ENCODE measurements around the gene SLC2A13. TPM values are rescaled to one million over a fixed set of nuclear protein-coding genes. Genes with fewer than 3 reads are reported as not detected.

SLC2A13 gene
- total RNA-seq, 1 donor from 2014 or later: 6.3 TPM

DNA sequence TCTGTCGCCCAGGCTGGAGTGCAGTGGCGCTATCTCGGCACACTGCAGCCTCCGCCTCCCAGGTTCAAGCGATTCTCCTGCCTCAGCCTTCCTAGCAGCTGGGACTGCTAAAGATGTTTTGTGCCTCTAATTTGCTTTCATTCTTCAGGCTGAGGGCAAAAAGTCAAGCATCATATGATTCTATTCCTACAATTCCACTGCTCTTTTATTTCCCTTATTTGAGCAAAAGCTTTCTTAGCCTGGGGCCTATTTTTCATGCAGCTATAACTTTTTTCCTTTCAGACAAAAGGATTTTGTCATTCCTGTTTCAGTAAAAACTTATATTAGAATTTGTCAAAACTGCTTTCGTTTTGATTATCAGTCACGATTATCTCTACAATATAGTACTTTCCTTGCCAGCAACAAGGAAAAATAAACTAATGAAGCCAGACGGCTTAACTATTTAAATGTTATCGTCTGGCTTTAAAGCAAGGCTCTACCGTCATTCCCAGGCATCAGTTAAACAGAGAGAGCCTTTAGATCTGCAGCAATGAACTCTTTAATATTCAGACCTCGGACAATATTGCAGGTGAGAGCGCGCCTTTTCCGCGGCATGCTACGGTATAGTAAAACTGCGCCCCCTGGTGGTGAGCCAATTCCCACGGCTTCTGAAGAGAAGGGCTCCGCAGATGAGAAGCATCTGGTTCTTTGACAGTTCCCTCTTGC is 1.4 kb upstream of the SLC2A13 start:
- ATAC-seq: peak; percentile 57
- intact Hi-C loops (cut with DNase I): loop anchor here (1.0 to 5.0 kb wide), 4 partner anchors 55 to 342 kb away; no protein-coding TSS in a partner anchor
- peak; percentile 96 for DNase-seq (ENCODE audit: missing footprints)

DNA sequence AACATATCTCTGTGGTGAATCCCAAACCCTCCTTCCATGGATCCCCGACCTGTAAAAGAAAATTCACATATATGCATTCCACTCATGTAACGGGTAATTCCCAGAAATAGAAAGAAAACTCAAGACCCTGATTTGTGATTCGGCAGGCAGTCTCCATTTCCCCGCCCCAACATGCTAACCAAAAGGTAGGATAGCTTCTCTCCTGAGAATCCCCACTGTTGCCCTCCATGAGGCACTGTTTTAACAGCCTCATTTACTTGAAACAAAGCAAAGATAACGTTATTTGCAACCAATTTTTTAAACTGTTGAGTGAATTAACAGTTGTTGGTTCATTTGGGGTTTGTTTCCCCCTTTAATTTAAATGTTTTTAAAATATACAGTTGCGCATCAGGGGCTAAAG is 774 bp upstream of the SLC2A13 start:
- ATAC-seq (no peak), DNase-seq (ENCODE audit: missing footprints) (no peak)
- intact Hi-C loops (cut with DNase I): loop anchor here (1.0 to 5.0 kb wide), 4 partner anchors 54 to 342 kb away; no protein-coding TSS in a partner anchor

DNA sequence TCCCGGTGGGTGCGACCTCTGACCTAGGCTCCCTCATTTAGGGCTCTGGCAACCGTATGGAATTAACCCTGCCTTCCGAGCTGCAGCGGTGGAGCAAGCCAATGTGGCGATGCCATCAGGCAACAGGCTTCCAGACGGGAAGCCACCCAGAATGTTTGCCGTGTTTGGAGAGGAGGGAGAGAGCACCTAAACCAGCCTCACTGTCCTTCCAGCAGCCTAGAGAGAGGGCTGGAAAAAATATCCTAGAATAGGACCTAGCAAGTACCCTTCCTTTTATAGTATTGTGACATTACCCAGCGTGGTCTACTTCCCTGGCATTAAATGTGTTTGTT is 287 bp upstream of the SLC2A13 start:
- ATAC-seq (no peak), DNase-seq (ENCODE audit: missing footprints) (no peak)
- intact Hi-C loops (cut with DNase I): loop anchor here (2.0 to 5.0 kb wide), 3 partner anchors 54 to 341 kb away; no protein-coding TSS in a partner anchor

DNA sequence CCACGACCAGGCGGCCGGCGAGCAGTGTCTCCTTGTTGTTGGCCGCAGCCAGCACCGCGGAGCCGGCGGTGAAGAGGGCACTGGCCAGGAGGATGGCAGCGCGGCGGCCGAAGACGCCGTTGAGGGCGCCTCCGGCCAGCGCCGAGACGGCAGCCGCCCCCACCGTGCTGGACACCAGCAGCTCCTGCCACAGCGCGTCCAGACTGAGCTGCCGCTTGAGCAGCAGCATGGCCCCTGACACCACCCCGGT is 691 bp downstream of the SLC2A13 start:
- intact Hi-C loops (cut with DNase I): loop anchor here (5.0 kb wide), 2 partner anchors 53 to 73 kb away; no protein-coding TSS in a partner anchor
- ATAC-seq: peak; percentile 60
- no peak for DNase-seq (ENCODE audit: missing footprints)

DNA sequence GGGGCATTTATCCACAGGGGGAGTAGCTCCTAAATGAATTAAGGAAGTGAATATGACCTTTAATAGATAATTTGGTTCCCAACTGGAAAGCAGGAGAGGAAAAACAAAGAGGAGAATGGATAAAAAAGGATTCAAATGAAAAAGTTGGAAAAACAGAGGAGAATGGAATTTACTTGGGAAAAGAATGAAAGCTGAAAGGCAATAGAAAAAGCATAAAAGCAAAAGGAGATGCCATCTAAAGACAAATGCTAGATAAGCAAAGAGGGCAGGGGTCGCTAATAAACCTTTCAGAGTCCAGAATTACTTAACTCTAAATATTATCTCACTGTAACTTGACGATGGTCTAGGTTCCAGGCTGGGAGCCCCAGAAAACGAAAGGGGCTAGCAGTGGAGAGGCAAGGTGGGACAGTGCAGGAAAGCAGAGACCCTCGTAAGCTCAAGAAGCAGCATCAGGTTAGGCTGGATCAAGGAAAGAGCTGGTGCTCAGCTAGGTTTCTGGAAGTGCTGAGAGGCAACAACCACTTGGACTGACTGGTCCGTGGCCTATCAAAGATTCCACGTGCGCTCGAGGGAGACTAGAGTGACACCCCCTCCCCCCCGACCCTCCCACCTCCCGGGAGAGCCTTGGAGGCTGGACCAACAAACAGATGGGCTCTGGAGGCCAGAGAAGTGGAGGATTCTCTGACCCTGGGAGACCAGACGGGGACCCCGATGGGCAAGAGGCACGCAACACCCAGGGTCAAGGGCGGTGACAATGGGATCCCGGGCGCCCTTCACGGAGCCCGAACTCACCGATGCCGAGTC is 1.2 kb downstream of the SLC2A13 start:
- intact Hi-C loops (cut with DNase I): loop anchor here (5.0 kb wide), 3 partner anchors 42 to 72 kb away; no protein-coding TSS in a partner anchor
- peak; percentile 43 for DNase-seq (ENCODE audit: missing footprints)
- ATAC-seq: no peak

DNA sequence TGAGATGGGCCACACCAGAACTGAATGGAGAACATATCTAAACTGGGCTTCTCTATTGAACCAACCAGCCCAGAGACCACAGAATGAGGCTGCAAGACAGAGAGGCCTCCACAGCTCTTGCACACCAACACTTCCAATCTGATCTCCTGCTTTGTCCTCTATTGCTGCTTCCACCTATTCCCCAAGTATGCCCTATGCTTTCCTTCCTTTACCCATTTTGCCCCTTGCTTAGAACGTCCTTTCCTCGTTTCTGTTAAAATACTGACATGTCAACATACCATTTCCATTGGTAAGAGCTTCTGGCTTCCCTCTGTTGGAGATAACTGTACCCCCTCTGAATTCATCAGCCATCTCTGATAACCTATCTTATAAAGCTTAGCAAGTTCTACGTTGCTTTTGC is 2.8 kb downstream of the SLC2A13 start:
- intact Hi-C loops (cut with DNase I): loop anchor here (5.0 kb wide), 1 partner anchor 41 kb away; no protein-coding TSS in a partner anchor
- DNase-seq (ENCODE audit: missing footprints) (no peak), ATAC-seq (no peak)

DNA sequence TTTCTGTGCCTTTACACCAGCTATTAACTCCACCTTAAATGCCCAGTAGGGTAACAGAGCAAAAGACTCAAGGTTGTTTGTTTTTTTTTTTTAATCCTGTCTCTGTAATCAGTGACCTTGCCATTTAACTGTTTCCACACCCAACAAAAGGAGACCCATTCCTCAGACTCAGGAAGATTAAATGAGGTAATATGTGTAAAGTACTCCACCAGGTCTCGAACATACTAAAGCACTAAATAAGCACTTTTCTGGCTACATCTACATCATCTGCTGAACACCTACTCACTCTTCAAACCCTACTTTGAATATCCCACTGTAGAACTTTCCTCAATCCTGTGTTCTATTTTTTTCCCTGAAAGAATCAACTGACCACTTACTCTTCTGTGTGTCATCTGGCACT is 4.1 kb downstream of the SLC2A13 start:
- no peak for DNase-seq (ENCODE audit: missing footprints)
- intact Hi-C loops (cut with DNase I): loop anchor here (5.0 kb wide), 1 partner anchor 39 kb away; no protein-coding TSS in a partner anchor
- ATAC-seq: no peak

DNA sequence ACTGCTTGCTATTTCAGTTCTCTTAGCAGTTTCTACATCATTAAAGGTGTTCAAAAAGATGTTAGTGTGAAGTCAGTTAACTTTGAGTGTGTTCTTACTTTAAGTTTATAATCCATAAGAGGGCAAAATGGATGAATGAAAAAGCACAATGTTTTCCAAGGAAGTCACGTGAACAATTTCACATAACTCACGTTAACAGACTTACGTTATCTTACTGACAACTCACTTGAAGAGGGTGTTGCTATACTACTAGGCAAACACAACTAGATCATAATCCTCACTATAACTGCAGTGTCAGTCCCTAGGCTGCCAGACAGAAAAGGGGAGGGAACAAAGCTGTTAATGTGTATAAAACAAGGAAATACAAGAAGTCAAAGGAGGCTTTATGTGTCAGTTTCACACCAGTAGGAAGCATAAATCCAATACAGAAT is 6.4 kb downstream of the SLC2A13 start:
- DNase-seq (ENCODE audit: missing footprints) (no peak), ATAC-seq (peak; percentile 48)
- intact Hi-C loops (cut with DNase I): no loop called here

DNA sequence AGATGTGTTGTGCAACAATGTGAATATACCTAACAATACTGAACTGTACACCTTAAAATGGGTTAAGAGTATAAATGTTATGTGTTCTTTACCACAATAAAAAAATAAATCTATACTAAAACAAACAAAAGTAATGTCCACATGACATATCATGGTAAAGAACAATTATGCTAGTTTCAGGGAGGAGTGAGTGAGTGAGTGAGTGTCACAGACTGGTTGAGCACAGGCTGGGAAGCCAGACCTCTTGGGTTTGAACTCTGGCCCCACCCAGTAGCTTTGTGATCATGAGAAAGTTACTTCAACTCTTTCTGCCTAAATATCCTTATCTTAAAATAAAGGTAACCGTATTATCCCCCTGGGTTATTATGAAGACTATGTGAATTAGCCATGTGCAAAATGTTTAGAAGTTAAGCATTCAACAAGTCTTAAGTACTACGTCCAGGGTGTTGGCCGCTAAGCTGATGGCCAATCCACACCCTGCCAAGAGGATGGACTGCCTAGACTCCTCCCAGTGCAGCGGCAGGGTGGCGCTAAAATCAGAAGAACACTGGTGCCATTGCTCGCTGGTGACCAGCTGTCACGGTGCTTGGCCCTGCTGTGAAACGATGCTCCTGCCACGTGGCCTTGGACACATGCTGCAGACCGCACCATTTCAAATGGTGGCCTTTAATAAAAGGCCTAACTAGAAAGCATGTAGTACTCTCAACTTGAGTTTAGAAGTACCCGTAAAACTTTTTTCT is 7.3 kb downstream of the SLC2A13 start:
- no peak for ATAC-seq
- no peak for DNase-seq (ENCODE audit: missing footprints)
- intact Hi-C loops (cut with DNase I): no loop called here

DNA sequence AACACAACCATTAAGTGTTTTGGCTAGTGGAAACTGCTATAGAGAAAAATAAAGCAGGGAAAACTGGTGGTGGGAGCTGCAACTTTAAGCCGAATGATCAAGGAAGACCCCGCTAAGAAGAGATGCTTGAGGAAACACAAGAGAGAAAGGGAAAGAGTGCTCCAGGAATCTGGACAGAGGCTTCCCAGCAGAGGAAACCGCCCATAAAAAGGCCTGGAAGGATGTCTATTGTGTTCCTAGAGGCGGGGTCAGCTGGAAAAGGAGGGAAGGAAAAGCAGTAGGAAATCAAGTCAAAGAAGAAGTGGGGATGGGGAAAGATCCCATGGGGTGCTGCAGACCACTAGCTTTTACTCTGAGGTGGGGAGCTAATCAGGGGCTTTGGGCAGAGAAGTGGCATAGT is 12.4 kb downstream of the SLC2A13 start:
- intact Hi-C loops (cut with DNase I): no loop called here
- DNase-seq (ENCODE audit: missing footprints) (no peak), ATAC-seq (no peak)

DNA sequence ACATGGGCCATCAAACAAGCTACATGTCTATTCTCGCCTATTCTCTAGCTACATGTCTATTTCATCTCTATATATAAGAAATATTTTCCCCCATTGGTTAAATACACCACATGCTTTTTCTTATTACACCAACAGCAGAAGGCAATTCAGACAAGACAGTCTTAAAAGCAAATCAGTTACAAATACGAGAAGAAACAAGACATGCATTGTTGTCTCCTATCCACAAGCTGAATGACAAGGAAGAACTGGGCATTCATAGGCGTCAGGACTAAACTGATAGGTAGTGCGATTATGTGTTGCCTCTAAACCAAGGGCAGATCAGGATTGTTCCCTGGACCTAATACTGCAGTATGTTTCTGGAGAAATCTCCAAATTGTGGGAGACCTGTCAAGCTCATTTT is 19.4 kb downstream of the SLC2A13 start:
- intact Hi-C loops (cut with DNase I): no loop called here
- DNase-seq (ENCODE audit: missing footprints): no peak

DNA sequence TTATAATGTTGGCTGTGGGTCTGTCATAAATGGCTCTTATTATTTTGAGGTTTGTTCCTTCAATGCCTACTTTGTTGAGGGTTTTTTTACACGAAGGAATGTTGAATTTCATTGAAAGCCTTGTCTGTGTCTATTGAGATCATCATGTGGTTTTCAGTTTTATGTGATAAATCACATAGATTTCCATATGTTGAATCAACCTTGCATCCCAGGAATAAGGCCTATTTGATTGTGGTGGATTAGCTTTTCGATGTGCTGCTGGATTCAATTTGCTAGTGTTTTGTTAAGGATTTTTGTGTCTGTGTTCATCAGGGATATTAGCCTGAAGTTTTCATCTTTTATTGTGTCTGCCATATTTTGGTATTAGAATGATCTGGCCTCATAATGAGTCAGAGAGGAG is 27.6 kb downstream of the SLC2A13 start:
- intact Hi-C loops (cut with DNase I): no loop called here
- no peak for ATAC-seq
- DNase-seq (ENCODE audit: missing footprints): no peak

More for the DNA sequence above, 19.4 kb downstream of the SLC2A13 start:
- ATAC-seq: no peak

DNA sequence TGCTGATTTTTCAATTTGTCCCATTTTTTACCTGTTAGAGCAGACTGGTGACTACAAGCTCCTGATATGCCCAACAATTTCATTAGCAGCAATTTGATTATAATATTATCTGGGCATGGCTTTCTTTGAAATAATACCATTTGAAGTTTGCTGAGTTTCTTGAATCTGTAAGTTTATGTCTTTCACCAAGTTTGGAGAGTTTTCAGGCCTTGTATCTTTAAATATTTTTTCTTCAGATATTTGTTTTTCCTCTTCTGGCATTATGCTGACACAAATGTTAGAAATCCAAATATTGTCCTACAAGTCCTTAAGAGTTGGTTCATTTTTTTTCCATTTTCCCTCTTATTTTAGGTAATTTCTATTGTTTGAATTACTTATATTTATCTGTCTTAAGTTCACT is 30.4 kb downstream of the SLC2A13 start:
- ATAC-seq: no peak
- no peak for DNase-seq (ENCODE audit: missing footprints)
- intact Hi-C loops (cut with DNase I): no loop called here

DNA sequence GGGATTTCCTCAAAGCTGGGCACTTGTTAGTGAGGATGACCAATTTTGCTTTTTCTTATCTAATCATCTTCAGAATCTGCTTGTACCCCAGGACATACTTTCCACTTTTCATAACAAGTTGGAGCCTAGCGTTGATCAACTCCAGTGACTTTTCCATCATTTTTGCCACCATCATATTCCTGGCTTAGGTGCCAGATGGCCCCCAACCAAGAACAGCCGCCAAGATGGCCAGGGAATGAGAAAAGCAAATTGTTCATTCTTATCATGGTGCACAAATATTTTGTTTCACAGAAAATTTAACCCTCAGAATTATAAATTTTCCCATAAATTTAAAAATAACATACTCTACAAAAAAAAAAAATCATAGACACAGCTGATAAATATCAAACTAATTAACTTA is 37.5 kb downstream of the SLC2A13 start:
- ATAC-seq (no peak), DNase-seq (ENCODE audit: missing footprints) (no peak)
- intact Hi-C loops (cut with DNase I): no loop called here

DNA sequence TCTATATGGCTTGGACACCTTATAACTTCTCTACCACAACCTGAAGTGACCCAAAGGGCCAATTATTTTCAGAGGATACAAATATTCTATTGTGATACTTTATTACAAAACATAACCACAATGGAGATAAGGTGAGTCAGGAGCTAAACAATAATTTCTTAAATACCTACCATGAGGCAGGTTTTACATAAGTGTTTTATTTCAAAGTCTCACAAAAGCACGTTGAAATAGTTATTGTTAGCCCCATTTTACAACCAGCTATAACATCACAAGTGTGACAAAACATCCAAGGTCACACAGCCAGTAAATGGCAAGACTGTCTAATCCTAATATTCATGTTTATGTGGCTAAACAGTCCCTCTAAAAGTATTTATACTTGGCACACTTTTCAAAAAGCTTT is 40.2 kb downstream of the SLC2A13 start:
- DNase-seq (ENCODE audit: missing footprints): no peak
- intact Hi-C loops (cut with DNase I): no loop called here
- ATAC-seq: no peak

DNA sequence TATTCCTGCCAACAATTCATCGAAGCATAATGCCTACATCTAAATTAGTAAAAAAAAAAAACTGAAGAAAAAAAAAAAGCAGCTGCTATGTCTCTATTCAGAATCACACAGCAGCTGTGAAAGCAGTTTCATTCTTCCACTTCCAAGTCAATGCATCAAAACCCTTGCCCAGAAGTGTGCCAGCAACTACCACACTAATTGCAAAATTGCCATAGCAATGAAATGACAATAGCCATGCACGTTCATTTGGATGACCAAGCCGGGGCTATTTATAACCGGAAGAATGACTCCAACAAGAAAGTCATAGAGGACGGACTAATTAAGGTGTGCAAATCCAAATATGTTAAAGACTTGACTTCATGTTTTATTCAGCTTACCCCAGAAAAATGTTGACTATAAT is 42.5 kb downstream of the SLC2A13 start:
- ATAC-seq (peak; percentile 75), DNase-seq (ENCODE audit: missing footprints) (no peak)
- intact Hi-C loops (cut with DNase I): loop anchor here (5.0 kb wide), 1 partner anchor 39 kb away; no protein-coding TSS in a partner anchor

DNA sequence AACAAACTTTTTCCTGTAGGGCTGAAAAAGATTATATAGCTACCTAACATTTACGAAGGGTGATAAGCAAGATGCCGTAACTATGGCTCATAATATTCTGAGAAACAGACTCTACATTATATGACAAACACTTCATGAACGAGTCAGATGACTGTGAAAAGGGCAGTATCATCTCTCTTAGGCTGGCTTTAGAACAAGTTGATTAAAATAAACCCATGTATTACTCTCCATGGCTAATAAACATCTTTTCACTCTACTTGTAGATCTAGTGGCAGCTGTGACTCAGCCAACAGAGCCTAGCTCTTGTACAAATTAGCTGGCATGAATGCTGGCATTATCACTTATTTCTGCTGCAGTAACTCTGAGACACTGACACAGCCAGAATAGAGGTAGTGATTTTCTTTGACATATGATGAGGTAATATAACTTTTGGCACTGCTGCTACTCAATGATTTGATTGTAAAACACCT is 47.1 kb downstream of the SLC2A13 start:
- intact Hi-C loops (cut with DNase I): no loop called here
- DNase-seq (ENCODE audit: missing footprints) (no peak), ATAC-seq (no peak)

DNA sequence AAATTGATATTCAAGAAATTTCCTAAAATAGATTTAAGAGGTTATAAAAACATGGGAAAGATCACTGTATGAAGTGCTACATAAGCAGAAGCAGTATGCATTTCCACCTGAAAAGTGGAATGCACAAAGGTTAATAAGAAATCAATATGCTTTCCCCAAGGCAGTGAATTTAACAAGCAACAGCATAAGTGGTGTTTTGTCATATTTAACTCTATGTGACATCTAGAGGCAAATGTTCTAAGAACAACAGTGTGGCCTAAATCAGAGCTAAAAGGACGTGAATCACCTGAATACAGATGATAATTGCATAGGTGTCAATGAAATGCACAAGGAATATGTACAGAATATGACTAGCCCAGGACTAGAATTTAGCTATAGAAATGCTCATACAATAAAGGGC is 49.5 kb downstream of the SLC2A13 start:
- no peak for DNase-seq (ENCODE audit: missing footprints)
- ATAC-seq: no peak

DNA sequence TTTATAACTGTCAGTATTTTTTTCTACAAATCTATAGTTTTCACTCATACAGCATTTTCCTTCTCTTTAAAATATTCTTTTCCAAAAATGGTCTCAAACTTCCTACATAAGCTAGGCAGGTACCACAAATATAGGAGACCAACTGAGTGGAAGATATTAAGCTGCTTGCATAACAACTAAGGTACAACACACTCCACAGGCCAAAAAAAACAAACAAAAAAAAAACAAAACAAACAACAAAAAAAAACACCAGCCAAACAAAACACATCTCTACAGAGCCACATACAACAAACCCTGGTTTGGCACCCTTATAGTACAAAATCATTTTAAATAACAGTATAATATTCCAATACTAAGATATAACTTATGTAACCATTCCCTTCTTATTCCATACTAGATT is 50.1 kb downstream of the SLC2A13 start:
- ATAC-seq (no peak), DNase-seq (ENCODE audit: missing footprints) (no peak)
- intact Hi-C loops (cut with DNase I): no loop called here

More for the DNA sequence above, 49.5 kb downstream of the SLC2A13 start:
- intact Hi-C loops (cut with DNase I): no loop called here

Measured in Right ventricle myocardium inferior (tissue), 1 donor.